Kidney (tissue), 14 donors: ENCODE measurements around the gene DLG4. TPM values are rescaled to one million over a fixed set of nuclear protein-coding genes. Genes with fewer than 3 reads are reported as not detected.

Experiments
- DNase-seq, 5 donors: peaks; one replicate each; pipeline ENCODE4 v3.0.0-alpha.2; 2013 to 2020
- FAIRE-seq: peaks from 2 replicates; lab custom pipeline; 2012; peaks lifted over from hg19 to GRCh38; lab: Jason Lieb, UNC
- H3K27ac ChIP-seq, 2 donors: one replicate each; pipeline ENCODE4 v1.7.0; 2013; ENCODE audit warnings: low read depth in 2 of 2, low read length in 2 of 2, inconsistent platforms in 1 of 2
- H3K27me3 ChIP-seq: one replicate; pipeline ENCODE4 v1.7.1; 2013; ENCODE audit warnings: low read length, inconsistent platforms; ENCODE audit not compliant: control insufficient read depth, insufficient read depth
- H3K36me3 ChIP-seq, 3 donors: one replicate each; pipeline versions ENCODE4 v1.7.0 to v1.7.1; 2013; ENCODE audit warnings: low read length in 3 of 3, control low read depth in 1 of 3, inconsistent platforms in 1 of 3; ENCODE audit not compliant: insufficient read depth in 3 of 3, control insufficient read depth in 2 of 3
- H3K4me1 ChIP-seq, 3 donors: one replicate each; pipeline versions ENCODE4 v1.7.0 to v1.7.1; 2013; ENCODE audit warnings: low read length in 3 of 3, inconsistent platforms in 1 of 3, low read depth in 1 of 3; ENCODE audit not compliant: control insufficient read depth in 2 of 3, insufficient read depth in 2 of 3
- H3K4me3 ChIP-seq, 3 donors: one replicate each; pipeline versions ENCODE4 v1.7.0 to v1.8.1; 2013; ENCODE audit warnings: low read length in 3 of 3, control low read depth in 1 of 3, inconsistent platforms in 1 of 3
- H3K9ac ChIP-seq, 3 donors: one replicate each; pipeline versions ENCODE4 v1.7.0 to v1.7.1; 2013; ENCODE audit warnings: low read length in 3 of 3, control low read depth in 1 of 3, inconsistent platforms in 1 of 3
- H3K9me3 ChIP-seq, 3 donors: one replicate each; pipeline versions ENCODE4 v1.7.0 to v1.7.1; 2013; ENCODE audit warnings: low read length in 3 of 3, control low read depth in 1 of 3, inconsistent platforms in 1 of 3; ENCODE audit not compliant: control insufficient read depth in 2 of 3, insufficient read depth in 1 of 3
- CTCF ChIP-seq: IDR thresholded peaks from 3 replicates; pipeline ENCODE4 v1.5.1; 2012; ENCODE audit warnings: mild to moderate bottlenecking, moderate library complexity, borderline replicate concordance; ENCODE audit not compliant: insufficient read depth; ENCODE audit errors: extremely low read depth
- intact Hi-C: fragments of 100-400 bp; cut with DNase I; formaldehyde crosslinking; loops from one replicate; pipeline ENCODE4 v1.11.1; 2022
- polyA plus RNA-seq: library from polyadenylated mRNA; stranded (reverse); fragments of 350-450 nt; fragmentation: Illumina TruSeq; extraction: RNeasy Lipid Tissue Mini Kit (QIAGEN cat#74804); gene quantifications from one replicate; pipeline ENCODE4 v1.2.3, GENCODE V29; 2014; ENCODE audit warnings: low read depth, low replicate concordance; ENCODE audit not compliant: insufficient read depth
- total RNA-seq: library from RNA; stranded (reverse); fragmentation: NEBNext Ultra II Directional; extraction: Animal tissue kit (Norgen Biotek cat#: 25700); gene quantifications from one replicate; pipeline ENCODE4 v1.2.1, GENCODE V29; 2021
- donor health status: control.
- donor health status: control.
- donor health status: control.
- donor health status: control.
- donor health status: control.
- donor health status: DM: yes; HTN: yes; CAD: no.
- donor health status: Normal renal cell carcinoma (clear cell type).

Gene DLG4
- total and polyA plus RNA-seq, 2 donors from 2014 or later, result 6.6 to 18.9 TPM

GRCh38 chr17:7176841-7177190 lies 42.8 kb downstream of the DLG4 start:
- Histone ChIP-seq H3K27me3 (no peaks in the 10 kb centered on the region), H3K9me3 (no peaks in the 10 kb centered on the region), H3K36me3 (no peaks in the 10 kb centered on the region), H3K27ac (no peak overlapping the region), H3K4me3 (peak overlapping the region in 1 of 3 donors; percentile 65), H3K4me1 (peaks cover 7 to 10% (median 10%) of the 10 kb centered on the region in 3 donors), H3K9ac (peak overlapping the region in 1 of 3 donors; percentile 38)
- intact Hi-C loops, result no loop called here
- FAIRE-seq (no peak), DNase-seq (peak in 3 of 5 donors; percentile 64 to 79 (median 64))
- no peak for TF ChIP-seq CTCF

- no peaks in the 10 kb centered on the region for H3K27me3 ChIP-seq
- DNase-seq, result peak in 2 of 5 donors; percentile 20 to 46
- TF ChIP-seq CTCF, result no peak
- peak overlapping the region in 1 of 3 donors; percentile 38 for H3K9ac ChIP-seq
- H3K4me3 ChIP-seq, result peak overlapping the region in 1 of 3 donors; percentile 65
- no peak overlapping the region for H3K27ac ChIP-seq
- FAIRE-seq, result no peak
- intact Hi-C loops, result no loop called here
- H3K4me1 ChIP-seq, result peaks cover 7 to 10% (median 10%) of the 10 kb centered on the region in 3 donors
- H3K9me3 ChIP-seq, result no peaks in the 10 kb centered on the region
- H3K36me3 ChIP-seq, result no peaks in the 10 kb centered on the region
These were observed 43.4 kb downstream of the DLG4 start for GRCh38 chr17:7176107-7176840.

- TF ChIP-seq CTCF, result no peak
- no peak for FAIRE-seq
These were observed 44.3 kb downstream of the DLG4 start for GRCh38 chr17:7175330-7175733.

More at GRCh38 chr17:7175330-7175733, 44.3 kb downstream of the DLG4 start:
- Histone ChIP-seq H3K9ac (no peak overlapping the region), H3K27ac (no peak overlapping the region), H3K9me3 (no peaks in the 10 kb centered on the region), H3K4me3 (no peak overlapping the region), H3K36me3 (no peaks in the 10 kb centered on the region), H3K27me3 (no peaks in the 10 kb centered on the region), H3K4me1 (peaks cover 7 to 10% (median 10%) of the 10 kb centered on the region in 3 donors)
- peak in 1 of 5 donors; percentile 20 for DNase-seq
- intact Hi-C loops, result no loop called here
